LNCAP (cell line): ENCODE data around the gene DNAH1.

Source experiments
- CTCF ChIP-seq: fragments of 450-650 bp; IDR thresholded peaks from 2 replicates; pipeline ENCODE4 v1.5.1; 2017; ENCODE audit warnings: mild to moderate bottlenecking

The DNAH1 gene

GRCh38 chr3:52400275-52400793 is 84.2 kb downstream of the DNAH1 start:
- no peak for TF ChIP-seq CTCF

- no peak for TF ChIP-seq CTCF
Observed at GRCh38 chr3:52401021-52401420, 84.9 kb downstream of the DNAH1 start.

GRCh38 chr3:52401551-52401950 is 85.4 kb downstream of the DNAH1 start:
- TF ChIP-seq CTCF, result no peak

GRCh38 chr3:52402101-52402521 is 86.0 kb downstream of the DNAH1 start:
- no peak for TF ChIP-seq CTCF

GRCh38 chr3:52402706-52403270 is 86.7 kb downstream of the DNAH1 start:
- TF ChIP-seq CTCF, result no peak

GRCh38 chr3:52403271-52403841 is 87.2 kb downstream of the DNAH1 start:
- no peak for TF ChIP-seq CTCF

- no peak for TF ChIP-seq CTCF
Observed at GRCh38 chr3:52403955-52404354, 87.8 kb downstream of the DNAH1 start.
